ENCODE measurements around the gene C5orf47.

C5orf47 gene

DNA sequence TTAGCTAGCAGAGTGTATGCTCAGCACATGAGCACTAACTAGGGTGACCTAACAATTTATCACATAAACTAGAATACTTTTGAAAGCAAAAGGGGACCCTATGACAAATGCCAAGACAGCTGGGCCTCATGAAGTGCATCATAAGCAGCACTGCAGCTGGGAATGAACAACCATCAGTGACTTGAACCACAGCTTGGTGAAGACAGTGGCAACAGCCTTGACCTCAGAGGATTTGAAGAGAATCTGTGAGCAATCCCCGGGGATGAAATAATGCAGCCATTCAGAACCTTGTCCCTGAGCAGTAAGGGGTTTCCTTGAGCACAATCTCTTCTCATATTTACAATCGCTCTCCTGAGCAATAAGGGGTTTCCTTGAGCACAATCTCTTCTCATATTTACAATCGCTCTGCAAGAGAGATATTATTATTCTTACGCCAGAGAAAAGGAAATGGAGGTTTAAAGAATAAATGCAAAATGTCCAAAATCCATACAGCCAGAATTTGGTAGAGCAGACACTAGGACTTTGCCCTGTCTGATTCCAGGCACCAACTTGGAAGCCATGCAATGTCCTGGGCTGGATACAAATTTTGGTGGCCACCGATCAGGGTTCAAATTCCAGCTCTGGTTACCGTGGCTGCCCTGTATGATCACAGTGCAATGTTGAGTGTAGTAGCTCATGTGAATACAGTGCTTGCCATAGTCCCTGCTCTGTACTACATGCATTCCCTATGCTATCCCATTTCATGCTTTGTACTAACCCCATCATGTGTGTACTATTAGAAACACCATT, 55.7 kb downstream of the C5orf47 start:
- Histone ChIP-seq H3K9me3 (ENCODE audit: low read depth, low read length) (no peaks in the 10 kb centered on the region), H3K4me3 (no peak overlapping the region), H3K27ac (no peak overlapping the region), H3K36me3 (ENCODE audit: insufficient read depth, low read length) (no peaks in the 10 kb centered on the region), H3K9ac (ENCODE audit: insufficient read length) (no peak overlapping the region)
- DNase-seq (ENCODE audit: low read depth, low spot score) = no peak
- TF ChIP-seq FOXP2 (optimal IDR thresholded peaks at IDR 0.05; ENCODE audit: control extremely low read depth, extremely low read length, insufficient read depth) (no peak), EZH2 (IDR thresholded peaks at IDR 0.05) (no peak), POLR2AphosphoS5 (IDR thresholded peaks at IDR 0.05; ENCODE audit: borderline replicate concordance, low read depth, low read length) (no peak)

DNA sequence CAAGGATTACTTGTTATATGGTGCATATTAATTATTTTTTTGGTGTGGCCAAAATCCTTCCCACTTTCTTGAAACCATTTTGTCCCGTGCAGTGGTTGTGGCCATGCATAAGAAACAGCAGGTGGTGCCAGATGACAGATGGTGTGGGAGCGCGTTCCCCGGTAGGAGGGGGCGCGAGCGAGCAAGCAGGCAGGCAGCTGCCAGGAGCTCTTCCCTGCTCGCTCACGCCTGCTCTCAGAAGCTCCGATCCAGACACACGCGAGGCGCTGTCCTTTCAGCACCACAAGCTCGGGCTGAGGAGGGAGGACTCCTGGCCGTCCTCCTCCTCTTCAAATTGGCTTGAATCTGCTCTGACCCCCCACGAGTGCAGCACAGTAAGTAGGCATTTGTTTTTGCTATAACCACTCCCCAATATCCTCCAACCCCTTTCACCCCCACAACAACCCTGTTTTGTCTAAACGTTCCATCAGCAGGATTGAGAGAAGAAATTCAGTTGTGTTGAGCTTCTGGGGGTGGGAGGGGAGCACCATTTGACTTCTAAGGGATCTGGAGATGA, 56.6 kb downstream of the C5orf47 start, which contains the start of gene NSG2:
Gene NSG2, plus strand, starts transcription at position 237 of the 556 bp plus-strand sequence. CDS start 1,050 bp downstream, outside the sequence.
- peak; percentile 74 for TF ChIP-seq FOXP2 (optimal IDR thresholded peaks at IDR 0.05; ENCODE audit: control extremely low read depth, extremely low read length, insufficient read depth)
- no peak for TF ChIP-seq POLR2AphosphoS5 (IDR thresholded peaks at IDR 0.05; ENCODE audit: borderline replicate concordance, low read depth, low read length)
- TF ChIP-seq EZH2 (IDR thresholded peaks at IDR 0.05) = no peak
- H3K9me3 ChIP-seq (ENCODE audit: low read depth, low read length) = no peaks in the 10 kb centered on the region
- no peak within 1 kb of the TSS for H3K4me3 ChIP-seq
- DNase-seq (ENCODE audit: low read depth, low spot score) = peak; percentile 75
- no peaks in the 10 kb centered on the region for H3K36me3 ChIP-seq (ENCODE audit: insufficient read depth, low read length)
- no peak within 1 kb of the TSS for H3K27ac ChIP-seq
- H3K9ac ChIP-seq (ENCODE audit: insufficient read length) = no peak within 1 kb of the TSS

DNA sequence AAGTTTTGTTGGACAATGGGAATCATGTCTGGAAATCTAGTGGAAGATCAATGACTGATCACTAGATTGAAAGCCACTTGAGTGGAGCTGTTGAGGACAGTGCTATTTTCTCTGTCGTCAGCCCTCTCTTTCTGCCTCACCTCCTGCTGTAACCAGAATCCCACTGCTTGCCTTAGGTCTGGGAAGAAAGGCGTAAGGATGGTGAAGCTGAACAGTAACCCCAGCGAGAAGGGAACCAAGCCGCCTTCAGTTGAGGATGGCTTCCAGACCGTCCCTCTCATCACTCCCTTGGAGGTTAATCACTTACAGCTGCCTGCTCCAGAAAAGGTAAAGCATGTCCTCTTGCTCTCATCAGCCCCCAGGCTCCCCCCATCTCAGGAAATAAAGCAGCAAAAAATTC, 57.6 kb downstream of the C5orf47 start:
- Histone ChIP-seq H3K36me3 (ENCODE audit: insufficient read depth, low read length) (no peaks in the 10 kb centered on the region), H3K9me3 (ENCODE audit: low read depth, low read length) (no peaks in the 10 kb centered on the region), H3K27ac (no peak overlapping the region), H3K9ac (ENCODE audit: insufficient read length) (no peak overlapping the region), H3K4me3 (no peak overlapping the region)
- no peak for DNase-seq (ENCODE audit: low read depth, low spot score)
- TF ChIP-seq POLR2AphosphoS5 (IDR thresholded peaks at IDR 0.05; ENCODE audit: borderline replicate concordance, low read depth, low read length) = no peak
- no peak for TF ChIP-seq EZH2 (IDR thresholded peaks at IDR 0.05)
- no peak for TF ChIP-seq FOXP2 (optimal IDR thresholded peaks at IDR 0.05; ENCODE audit: control extremely low read depth, extremely low read length, insufficient read depth)

DNA sequence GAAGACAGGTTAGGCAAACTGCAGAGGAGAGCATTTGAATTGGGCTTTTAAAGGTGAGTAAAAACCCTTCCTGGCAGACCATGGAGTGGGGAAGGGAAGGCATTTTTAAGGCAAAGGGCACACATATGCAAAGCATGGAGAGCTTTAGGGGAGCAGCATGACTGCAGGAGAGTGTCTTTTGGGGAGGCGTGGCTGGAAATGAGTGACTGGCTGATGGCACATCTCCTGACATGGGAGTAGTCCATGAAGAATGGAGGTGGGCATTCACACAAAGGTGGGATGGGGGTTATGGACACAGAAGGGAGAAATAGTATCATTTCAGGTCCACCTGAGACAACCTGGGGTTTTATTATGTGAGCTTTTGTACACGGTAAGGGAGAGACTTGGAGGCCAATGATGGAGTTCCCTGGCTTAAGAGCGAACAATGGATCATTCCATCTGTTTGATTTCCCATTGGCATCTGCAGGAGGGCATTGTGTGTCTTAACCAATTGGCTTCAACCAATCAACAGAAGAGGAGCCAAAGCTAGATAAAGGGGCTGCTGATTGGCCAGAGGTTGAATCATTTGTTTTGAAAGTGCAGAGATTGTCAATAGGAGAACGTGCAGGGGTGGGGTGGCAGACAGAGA, 58.6 kb downstream of the C5orf47 start:
- no peak overlapping the region for H3K9ac ChIP-seq (ENCODE audit: insufficient read length)
- TF ChIP-seq EZH2 (IDR thresholded peaks at IDR 0.05) = no peak
- TF ChIP-seq FOXP2 (optimal IDR thresholded peaks at IDR 0.05; ENCODE audit: control extremely low read depth, extremely low read length, insufficient read depth) = no peak
- TF ChIP-seq POLR2AphosphoS5 (IDR thresholded peaks at IDR 0.05; ENCODE audit: borderline replicate concordance, low read depth, low read length) = no peak
- H3K4me3 ChIP-seq = no peak overlapping the region
- no peaks in the 10 kb centered on the region for H3K36me3 ChIP-seq (ENCODE audit: insufficient read depth, low read length)
- no peak overlapping the region for H3K27ac ChIP-seq
- no peak for DNase-seq (ENCODE audit: low read depth, low spot score)
- no peaks in the 10 kb centered on the region for H3K9me3 ChIP-seq (ENCODE audit: low read depth, low read length)

DNA sequence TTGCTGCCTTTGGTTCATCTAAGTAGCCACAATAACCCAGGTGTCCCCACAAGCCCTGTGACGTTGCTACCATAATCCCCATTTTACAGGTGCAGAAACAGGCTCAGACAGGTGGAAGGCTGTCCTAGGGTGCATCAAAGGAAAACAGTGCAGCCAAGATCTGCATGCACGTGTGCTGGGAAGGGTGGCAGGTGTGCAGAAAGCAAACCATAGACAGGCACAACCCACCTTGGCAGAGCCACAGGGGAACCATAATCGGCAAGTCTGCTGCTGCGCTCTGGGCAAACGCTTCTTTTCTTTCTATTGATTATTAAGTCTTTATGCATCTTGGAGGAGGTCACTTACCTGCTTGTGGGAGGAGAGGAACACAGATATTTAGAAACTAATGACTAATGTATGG, 63.7 kb downstream of the C5orf47 start:
- no peaks in the 10 kb centered on the region for H3K9me3 ChIP-seq (ENCODE audit: low read depth, low read length)
- no peak overlapping the region for H3K4me3 ChIP-seq
- no peaks in the 10 kb centered on the region for H3K36me3 ChIP-seq (ENCODE audit: insufficient read depth, low read length)
- no peak for DNase-seq (ENCODE audit: low read depth, low spot score)
- no peak overlapping the region for H3K27ac ChIP-seq
- TF ChIP-seq POLR2AphosphoS5 (IDR thresholded peaks at IDR 0.05; ENCODE audit: borderline replicate concordance, low read depth, low read length) (no peak), FOXP2 (optimal IDR thresholded peaks at IDR 0.05; ENCODE audit: control extremely low read depth, extremely low read length, insufficient read depth) (no peak), EZH2 (IDR thresholded peaks at IDR 0.05) (no peak)
- H3K9ac ChIP-seq (ENCODE audit: insufficient read length) = no peak overlapping the region

DNA sequence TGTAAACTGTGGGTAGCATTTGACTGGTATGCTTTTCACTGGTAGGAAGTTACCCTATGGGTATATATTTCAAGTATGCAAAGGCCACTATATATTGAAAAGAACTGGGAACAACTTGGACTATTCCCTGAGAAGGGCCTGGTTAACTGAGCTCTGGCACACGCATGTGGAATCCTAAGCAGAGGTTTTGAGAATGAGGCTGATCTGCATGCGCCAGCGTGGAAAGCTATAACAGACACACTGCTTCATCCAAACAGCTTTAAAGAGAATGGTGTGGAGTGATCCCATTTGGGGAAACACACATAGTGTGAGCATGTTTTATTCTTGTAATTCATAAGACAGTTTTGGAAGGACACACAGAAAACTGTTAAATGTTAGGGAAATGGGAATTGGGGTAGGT, 64.9 kb downstream of the C5orf47 start:
- DNase-seq (ENCODE audit: low read depth, low spot score) = no peak
- no peaks in the 10 kb centered on the region for H3K9me3 ChIP-seq (ENCODE audit: low read depth, low read length)
- no peak overlapping the region for H3K27ac ChIP-seq
- no peaks in the 10 kb centered on the region for H3K36me3 ChIP-seq (ENCODE audit: insufficient read depth, low read length)
- H3K4me3 ChIP-seq = no peak overlapping the region
- no peak overlapping the region for H3K9ac ChIP-seq (ENCODE audit: insufficient read length)
- TF ChIP-seq POLR2AphosphoS5 (IDR thresholded peaks at IDR 0.05; ENCODE audit: borderline replicate concordance, low read depth, low read length) (no peak), EZH2 (IDR thresholded peaks at IDR 0.05) (no peak), FOXP2 (optimal IDR thresholded peaks at IDR 0.05; ENCODE audit: control extremely low read depth, extremely low read length, insufficient read depth) (no peak)
